GM18526 (cell line): Measurements from ENCODE around the gene RGL3.

Source experiments
- POLR2A ChIP-seq: IDR thresholded peaks from 3 replicates; pipeline ENCODE4 v1.6.1; 2011; ENCODE audit not compliant: insufficient read length; ENCODE audit errors: extremely low read depth

RGL3 gene

DNA sequence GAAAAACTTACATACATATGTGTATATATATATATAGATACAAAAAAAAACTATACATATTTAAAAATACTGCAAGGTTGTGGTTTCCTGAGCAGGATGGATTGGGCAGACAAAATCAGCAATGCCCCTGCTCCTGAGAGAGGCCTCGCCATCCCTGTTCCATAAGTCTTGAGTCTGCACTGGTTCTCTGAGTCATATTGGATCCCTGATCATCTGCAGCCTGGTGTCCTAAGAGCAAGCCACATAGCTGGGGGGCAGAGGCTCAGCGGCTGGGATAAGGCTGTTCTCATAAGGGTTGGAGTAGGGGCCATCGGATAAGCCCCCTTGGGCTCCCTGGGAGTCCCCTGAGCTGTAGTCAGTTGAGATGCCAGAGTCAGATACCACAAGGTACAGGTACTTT is 41.4 kb downstream of the RGL3 start:
- no peak for TF ChIP-seq POLR2A

GRCh38 chr19:11377237-11377636 is 41.9 kb downstream of the RGL3 start:
- TF ChIP-seq POLR2A, result no peak

DNA sequence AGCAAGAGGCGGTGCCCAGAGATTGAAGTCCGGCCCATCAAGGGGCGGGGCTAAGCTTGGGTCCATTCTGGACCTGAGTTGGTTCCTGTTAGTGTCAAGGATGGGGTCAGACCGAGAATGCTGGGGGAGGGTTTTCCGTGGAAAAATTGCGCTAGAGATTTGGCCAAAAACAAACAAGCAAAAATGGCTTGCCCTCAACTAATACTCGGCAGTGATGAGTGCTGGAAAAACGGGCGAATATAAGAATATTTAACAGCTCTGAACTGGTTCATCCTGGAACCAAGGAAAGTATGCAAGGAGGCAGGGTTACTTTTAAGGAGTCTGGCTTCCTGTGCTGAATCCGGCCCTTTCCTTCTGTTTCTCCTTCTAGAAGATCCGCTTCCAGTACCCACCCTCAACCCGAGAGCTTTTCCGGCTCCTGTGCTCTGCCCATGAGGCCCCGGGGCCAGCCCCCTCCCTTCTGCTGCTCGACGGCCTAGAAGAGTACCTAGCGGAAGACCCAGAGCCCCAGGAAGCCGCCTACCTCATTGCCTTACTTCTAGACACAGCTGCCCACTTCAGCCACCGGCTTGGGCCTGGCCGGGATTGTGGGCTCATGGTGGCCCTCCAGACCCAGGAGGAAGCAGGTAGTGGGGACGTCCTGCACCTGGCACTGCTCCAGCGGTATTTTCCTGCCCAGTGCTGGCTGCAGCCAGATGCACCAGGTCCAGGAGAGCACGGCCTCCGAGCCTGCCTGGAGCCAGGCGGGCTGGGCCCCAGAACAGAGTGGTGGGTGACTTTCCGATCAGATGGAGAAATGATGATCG is 43.8 kb downstream of the RGL3 start:
- TF ChIP-seq POLR2A, result peak; percentile 48

- TF ChIP-seq POLR2A, result peak; percentile 62
Observed at GRCh38 chr19:11374433-11375142, 44.5 kb downstream of the RGL3 start, which contains the start of gene SWSAP1. SWSAP1 (plus strand) TSS chr19:11374666; CDS start chr19:11374681, 15 bp downstream.

GRCh38 chr19:11373885-11374432 is 45.2 kb downstream of the RGL3 start:
- TF ChIP-seq POLR2A, result no peak

- TF ChIP-seq POLR2A, result no peak
Observed at GRCh38 chr19:11373166-11373884, 45.8 kb downstream of the RGL3 start.

GRCh38 chr19:11370744-11371143 is 48.4 kb downstream of the RGL3 start:
- no peak for TF ChIP-seq POLR2A

DNA sequence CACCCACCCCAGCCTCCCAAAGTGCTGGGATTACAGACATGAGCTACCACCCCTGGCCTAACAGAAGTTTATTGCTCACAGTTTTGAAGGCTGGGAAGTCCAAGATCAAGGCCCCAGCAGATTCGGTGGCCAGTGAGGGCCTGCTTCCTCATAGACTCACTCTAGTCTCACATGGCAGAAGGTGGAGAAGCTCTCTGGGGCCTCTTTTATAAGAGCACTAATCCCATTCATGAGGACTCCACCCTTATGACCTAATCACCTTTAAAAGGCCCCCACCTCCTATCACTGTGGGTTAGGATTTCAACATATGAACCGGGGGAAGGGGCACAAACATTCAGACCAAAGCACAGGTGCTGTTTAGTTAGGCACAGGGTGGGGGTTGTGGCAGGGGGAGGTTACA is 51.6 kb downstream of the RGL3 start:
- TF ChIP-seq POLR2A, result no peak

DNA sequence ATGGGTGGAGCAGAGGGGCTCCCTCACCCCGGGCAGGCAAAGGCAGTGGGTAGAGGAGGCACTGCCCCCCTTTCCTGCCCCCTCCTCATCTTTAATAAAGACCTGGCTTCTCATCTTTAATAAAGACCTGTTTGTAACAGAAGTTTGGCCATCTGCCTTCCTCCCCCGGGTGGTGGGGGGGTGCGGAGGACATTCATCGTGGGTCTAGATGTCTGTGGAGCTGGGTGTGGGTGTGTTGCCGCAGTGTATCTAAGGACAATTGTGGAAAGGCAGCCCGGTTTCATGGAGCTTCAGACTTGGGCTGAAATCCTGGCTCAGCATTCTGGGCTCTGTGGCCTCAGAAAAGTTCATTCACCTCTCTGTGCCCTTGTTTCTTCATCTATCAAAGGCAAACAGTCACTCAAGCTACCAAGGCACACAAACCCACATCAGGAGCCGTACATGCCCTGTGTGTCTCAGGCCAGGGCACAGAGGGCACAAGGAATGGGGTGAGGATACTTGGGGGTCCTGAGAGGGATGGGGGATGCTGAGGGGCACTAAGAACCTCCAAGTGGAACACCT is 53.5 kb downstream of the RGL3 start:
- TF ChIP-seq POLR2A, result no peak

- no peak for TF ChIP-seq POLR2A
Observed at GRCh38 chr19:11364935-11365334, 54.2 kb downstream of the RGL3 start.

GRCh38 chr19:11364296-11364904 is 54.7 kb downstream of the RGL3 start:
- TF ChIP-seq POLR2A, result no peak

GRCh38 chr19:11363881-11364280 is 55.2 kb downstream of the RGL3 start:
- TF ChIP-seq POLR2A, result no peak

DNA sequence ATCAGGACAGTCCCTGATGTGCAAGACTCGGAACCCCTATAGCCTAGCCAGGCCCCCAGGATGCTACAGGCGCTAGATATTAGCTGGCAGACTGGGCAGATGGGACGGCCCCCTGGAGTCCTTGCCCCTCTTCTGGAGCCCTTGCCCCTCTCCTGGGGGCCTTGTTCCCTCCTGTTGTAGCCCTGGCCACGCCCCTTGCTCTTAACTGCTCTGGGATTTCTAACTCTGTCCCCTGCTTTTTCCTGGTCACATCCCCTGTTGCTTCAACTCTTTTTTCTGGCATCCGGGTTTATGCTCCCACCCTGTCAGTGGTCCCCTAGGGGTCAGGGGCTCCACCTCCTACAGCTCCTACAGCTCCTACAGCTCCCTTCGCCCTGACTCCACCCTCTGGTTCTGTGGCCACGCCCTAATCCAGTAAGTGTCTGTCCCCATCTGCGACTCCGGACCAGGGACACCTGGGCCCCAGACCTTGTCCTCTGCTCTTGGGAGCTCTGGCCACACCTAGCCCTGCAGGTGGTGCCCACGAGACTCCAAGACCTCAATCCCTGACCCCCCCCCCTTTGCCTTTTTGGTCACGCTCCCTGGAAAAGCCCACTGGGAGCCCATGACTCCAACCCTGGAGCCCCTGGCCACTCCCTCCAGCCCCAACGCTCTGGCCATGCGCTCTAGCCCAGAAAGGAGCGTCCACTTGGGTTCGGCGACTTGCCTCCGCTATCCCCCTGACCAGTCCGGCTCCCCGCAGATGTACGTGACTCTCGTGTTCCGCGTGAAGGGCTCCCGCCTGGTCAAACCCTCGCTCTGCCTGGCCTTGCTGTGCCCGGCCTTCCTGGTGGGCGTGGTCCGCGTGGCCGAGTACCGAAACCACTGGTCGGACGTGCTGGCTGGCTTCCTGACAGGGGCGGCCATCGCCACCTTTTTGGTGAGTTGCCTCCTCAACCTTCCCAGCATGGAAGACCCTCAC is 57.1 kb downstream of the RGL3 start:
- TF ChIP-seq POLR2A, result no peak
